H9 (cell line): ENCODE measurements around the gene LRP1B. TPM values are rescaled to one million over a fixed set of nuclear protein-coding genes. Genes with fewer than 3 reads are reported as not detected.

ENCODE experiments used
- DNase-seq: peaks from one replicate; pipeline ENCODE4 v3.0.0-alpha.2; 2017
- H2AFZ ChIP-seq: one replicate; pipeline ENCODE4 v1.6.1; 2013; ENCODE audit warnings: mild to moderate bottlenecking, low read length, control low read depth, moderate library complexity
- H2AK5ac ChIP-seq: 2 replicates; pipeline ENCODE4 v1.6.1; 2013; ENCODE audit warnings: low read length, control low read depth, mixed read lengths; ENCODE audit not compliant: insufficient read length
- H2BK120ac ChIP-seq: one replicate; pipeline ENCODE4 v1.6.1; 2013; ENCODE audit warnings: low read depth, mild to moderate bottlenecking, low read length, control low read depth, inconsistent platforms; ENCODE audit not compliant: poor library complexity, severe bottlenecking
- H2BK12ac ChIP-seq: 2 replicates; pipeline ENCODE4 v1.6.1; 2013; ENCODE audit warnings: low read length, control low read depth, mixed read lengths, low read depth; ENCODE audit not compliant: insufficient read length
- H2BK15ac ChIP-seq: 2 replicates; pipeline ENCODE4 v1.6.1; 2013; ENCODE audit warnings: low read depth, low read length, control low read depth
- H2BK20ac ChIP-seq: one replicate; pipeline ENCODE4 v1.6.1; 2013; ENCODE audit warnings: low read depth, mild to moderate bottlenecking, low read length, control low read depth, inconsistent platforms; ENCODE audit not compliant: poor library complexity, severe bottlenecking
- H2BK5ac ChIP-seq: 2 replicates; pipeline ENCODE4 v1.6.1; 2013; ENCODE audit warnings: low read length, control low read depth, mixed read lengths; ENCODE audit not compliant: insufficient read length
- H3K14ac ChIP-seq: 2 replicates; pipeline ENCODE4 v1.6.1; 2013; ENCODE audit warnings: low read length, control low read depth; ENCODE audit not compliant: insufficient read depth
- H3K18ac ChIP-seq: 2 replicates; pipeline ENCODE4 v1.6.1; 2013; ENCODE audit warnings: low read depth, mild to moderate bottlenecking, mixed read lengths, low read length, control low read depth; ENCODE audit not compliant: insufficient read length
- H3K23ac ChIP-seq: 2 replicates; pipeline ENCODE4 v1.6.1; 2013; ENCODE audit warnings: low read length, control low read depth, mixed read lengths, low read depth; ENCODE audit not compliant: insufficient read length
- H3K23me2 ChIP-seq: 2 replicates; pipeline ENCODE4 v1.6.1; 2013; ENCODE audit warnings: low read depth, mild to moderate bottlenecking, mixed read lengths, low read length, control low read depth; ENCODE audit not compliant: insufficient read length, poor library complexity, severe bottlenecking
- H3K27ac ChIP-seq: 2 replicates; pipeline ENCODE4 v1.5.1; 2013; ENCODE audit warnings: low read length, control low read depth, mixed read lengths, low read depth; ENCODE audit not compliant: insufficient read length
- H3K27me3 ChIP-seq: 2 replicates; pipeline ENCODE4 v1.6.1; 2013; ENCODE audit warnings: low read length, control low read depth, inconsistent platforms; ENCODE audit not compliant: insufficient read depth
- H3K4ac ChIP-seq: 2 replicates; pipeline ENCODE4 v1.6.1; 2013; ENCODE audit warnings: low read depth, mild to moderate bottlenecking, control low read depth, inconsistent platforms, low read length, moderate library complexity
- H3K4me1 ChIP-seq: 2 replicates; pipeline ENCODE4 v1.6.1; 2013; ENCODE audit warnings: low read length, control low read depth, inconsistent platforms; ENCODE audit not compliant: insufficient read depth
- H3K4me2 ChIP-seq: 2 replicates; pipeline ENCODE4 v1.6.1; 2013; ENCODE audit warnings: low read length, control low read depth, mixed read lengths; ENCODE audit not compliant: insufficient read length, insufficient read depth
- H3K56ac ChIP-seq: 2 replicates; pipeline ENCODE4 v1.6.1; 2013; ENCODE audit warnings: low read depth, mild to moderate bottlenecking, mixed read lengths, low read length, control low read depth; ENCODE audit not compliant: insufficient read length
- H3K79me1 ChIP-seq: 2 replicates; pipeline ENCODE4 v1.6.1; 2013; ENCODE audit warnings: low read depth, mild to moderate bottlenecking, moderate library complexity, low read length, control low read depth, inconsistent platforms; ENCODE audit not compliant: insufficient read depth, poor library complexity, severe bottlenecking
- H3K79me2 ChIP-seq: 2 replicates; pipeline ENCODE4 v1.6.1; 2013; ENCODE audit warnings: low read length, control low read depth, inconsistent platforms; ENCODE audit not compliant: insufficient read depth
- H3K9ac ChIP-seq: 2 replicates; pipeline ENCODE4 v1.6.1; 2013; ENCODE audit warnings: low read length, control low read depth, mixed read lengths; ENCODE audit not compliant: insufficient read length; ENCODE audit errors: extremely low read depth
- H3K9me3 ChIP-seq: one replicate; pipeline ENCODE4 v1.6.1; 2013; ENCODE audit warnings: low read depth, low read length, inconsistent platforms; ENCODE audit not compliant: control insufficient read depth
- H3T11ph ChIP-seq: one replicate; pipeline ENCODE4 v1.6.1; 2013; ENCODE audit warnings: mild to moderate bottlenecking, low read length, control low read depth, inconsistent platforms
- H4K20me1 ChIP-seq: one replicate; pipeline ENCODE4 v1.6.1; 2013; ENCODE audit not compliant: control insufficient read depth, insufficient read length, insufficient read depth
- H4K5ac ChIP-seq: 2 replicates; pipeline ENCODE4 v1.6.1; 2013; ENCODE audit warnings: low read depth, mild to moderate bottlenecking, mixed read lengths, low read length, control low read depth; ENCODE audit not compliant: insufficient read length
- H4K8ac ChIP-seq: replicated peaks from 2 replicates; pipeline ENCODE4 v1.6.1; 2013; ENCODE audit warnings: low read length, control low read depth, mixed read lengths, low read depth; ENCODE audit not compliant: insufficient read length
- H4K91ac ChIP-seq: 2 replicates; pipeline ENCODE4 v1.6.1; 2013; ENCODE audit warnings: low read depth, mild to moderate bottlenecking, moderate library complexity, mixed read lengths, low read length, control low read depth; ENCODE audit not compliant: insufficient read length
- H3K27ac Mint-ChIP-seq, 3 experiments: 2 replicates in 2 of 3; 3 replicates in 1 of 3; pipeline ENCODE4 v1.8.0; 2020 to 2021; ENCODE audit warnings: mixed read lengths in 3 of 3, mild to moderate bottlenecking in 1 of 3, moderate library complexity in 1 of 3
- H3K27me3 Mint-ChIP-seq: 2 replicates; pipeline ENCODE4 v1.8.0; 2021; ENCODE audit warnings: low read depth, mild to moderate bottlenecking, moderate library complexity, mixed read lengths
- H3K36me3 Mint-ChIP-seq, 3 experiments: 2 replicates in 2 of 3; 3 replicates in 1 of 3; pipeline ENCODE4 v1.8.0; 2020 to 2021; ENCODE audit warnings: low read depth in 3 of 3, mixed read lengths in 3 of 3; ENCODE audit not compliant: insufficient read depth in 1 of 3
- H3K4me1 Mint-ChIP-seq, 2 experiments: 2 replicates each; pipeline ENCODE4 v1.8.0; 2020; ENCODE audit warnings: mixed read lengths in 2 of 2
- H3K4me3 Mint-ChIP-seq, 2 experiments: 2 replicates in 1 of 2; 3 replicates in 1 of 2; pipeline ENCODE4 v1.8.0; 2020 to 2021; ENCODE audit warnings: mild to moderate bottlenecking in 2 of 2, mixed read lengths in 2 of 2, moderate library complexity in 1 of 2
- H3K9me3 Mint-ChIP-seq, 2 experiments: 2 replicates in 1 of 2; 3 replicates in 1 of 2; pipeline ENCODE4 v1.8.0; 2020; ENCODE audit warnings: mild to moderate bottlenecking in 2 of 2, mixed read lengths in 2 of 2, moderate library complexity in 1 of 2
- CTCF ChIP-seq: fragments of 200-600 bp; sonication (generic); conservative IDR thresholded peaks from 3 replicates; pipeline ENCODE4 v1.8.0; 2021; ENCODE audit warnings: antibody characterized with exemption, mild to moderate bottlenecking
- WGBS: extraction: QIAGEN DNeasy Blood & Tissue Kit; methylation state at CpG from one replicate; pipeline ENCODE4 v1.1.7; 2013; ENCODE audit warnings: missing lambda C conversion rate, low lambda C conversion rate, mixed read lengths; ENCODE audit not compliant: insufficient read length; ENCODE audit errors: extremely low coverage; 5-methylcytosine and 5-hydroxymethylcytosine counted together
- total RNA-seq: library from RNA; stranded (reverse); gene quantifications from 2 replicates; pipeline ENCODE4 v1.2.1, GENCODE V29; 2021

Gene LRP1B
- total RNA-seq, 1 experiment from 2014 or later, result not detected

GRCh38 chr2:141957827-141958450 is 172.9 kb downstream of the LRP1B start:
- no peak overlapping the region for H2AFZ ChIP-seq
- H3K23ac ChIP-seq, result no peak overlapping the region
- Mint-ChIP-seq H3K4me1 (no peaks in the 10 kb centered on the region), H3K27ac (peak overlapping the region in 1 of 3 experiments; percentile 28; a peak in 1 of 7 replicates), H3K36me3 (no peaks in the 10 kb centered on the region), H3K4me3 (no peak overlapping the region), H3K9me3 (no peaks in the 10 kb centered on the region), H3K27me3 (no peaks in the 10 kb centered on the region)
- H2BK15ac ChIP-seq, result no peak overlapping the region
- no peaks in the 10 kb centered on the region for H4K20me1 ChIP-seq
- no peak overlapping the region for H3K4ac ChIP-seq
- no peak overlapping the region for H3K27ac ChIP-seq
- H2BK12ac ChIP-seq, result no peak overlapping the region
- H3K27me3 ChIP-seq, result no peaks in the 10 kb centered on the region
- H3T11ph ChIP-seq, result no peak overlapping the region
- no peak overlapping the region for H3K56ac ChIP-seq
- no peaks in the 10 kb centered on the region for H3K4me1 ChIP-seq
- no peak overlapping the region for H3K14ac ChIP-seq
- H2BK20ac ChIP-seq, result no peak overlapping the region
- H2BK5ac ChIP-seq, result no peak overlapping the region
- no peaks in the 10 kb centered on the region for H3K23me2 ChIP-seq
- H3K79me1 ChIP-seq, result no peaks in the 10 kb centered on the region
- no peak overlapping the region for H3K9ac ChIP-seq
- no peak overlapping the region for H2BK120ac ChIP-seq
- H4K91ac ChIP-seq, result no peak overlapping the region
- H3K4me2 ChIP-seq, result no peak overlapping the region
- DNase-seq, result no peak
- no peak overlapping the region for H4K8ac ChIP-seq
- H3K79me2 ChIP-seq, result no peaks in the 10 kb centered on the region
- H2AK5ac ChIP-seq, result no peak overlapping the region
- H3K18ac ChIP-seq, result no peak overlapping the region
- H4K5ac ChIP-seq, result no peak overlapping the region
- no peaks in the 10 kb centered on the region for H3K9me3 ChIP-seq
- WGBS, result no CpG with 5 or more reads among the region's 1 CpG
- TF ChIP-seq CTCF, result no peak
